Ishikawa (cell line): ENCODE measurements around the gene APEX1.

Source experiments
- CEBPB ChIP-seq: IDR thresholded peaks from 2 replicates; pipeline ENCODE4 v1.6.1; 2012
- CREB1 ChIP-seq: IDR thresholded peaks from 2 replicates; pipeline ENCODE4 v1.6.1; 2012; ENCODE audit warnings: low read depth
- EGR1 ChIP-seq: IDR thresholded peaks from 2 replicates; pipeline ENCODE4 v1.6.1; 2012
- EP300 ChIP-seq: IDR thresholded peaks from 2 replicates; pipeline ENCODE4 v1.6.1; 2012; ENCODE audit warnings: borderline replicate concordance
- FOXM1 ChIP-seq: IDR thresholded peaks from 2 replicates; pipeline ENCODE4 v1.6.1; 2012; ENCODE audit warnings: low read depth, borderline replicate concordance
- NFIC ChIP-seq: IDR thresholded peaks from 2 replicates; pipeline ENCODE4 v1.6.1; 2012
- RAD21 ChIP-seq: IDR thresholded peaks from 2 replicates; pipeline ENCODE4 v1.6.1; 2012; ENCODE audit warnings: low read depth
- TAF1 ChIP-seq: IDR thresholded peaks from 2 replicates; pipeline ENCODE4 v1.6.1; 2012; ENCODE audit warnings: low read depth, mild to moderate bottlenecking
- TCF12 ChIP-seq: IDR thresholded peaks from 2 replicates; pipeline ENCODE4 v1.6.1; 2012; ENCODE audit warnings: low read depth
- TEAD4 ChIP-seq: IDR thresholded peaks from 2 replicates; pipeline ENCODE4 v1.6.1; 2012
- YY1 ChIP-seq: IDR thresholded peaks from 2 replicates; pipeline ENCODE4 v1.6.1; 2012; ENCODE audit warnings: low read depth
- ZBTB7A ChIP-seq: IDR thresholded peaks from 2 replicates; pipeline ENCODE4 v1.6.1; 2012; ENCODE audit warnings: low read depth
- TF ChIP-seq, protein P1 (sequence below): IDR thresholded peaks from 2 replicates; pipeline ENCODE4 v1.6.1; 2012; ENCODE audit warnings: low read depth, mild to moderate bottlenecking
- TF ChIP-seq, protein P2 (sequence below): IDR thresholded peaks from 2 replicates; pipeline ENCODE4 v1.6.1; 2012
- TF ChIP-seq, protein P3 (sequence below): IDR thresholded peaks from 2 replicates; pipeline ENCODE4 v1.6.1; 2012

The APEX1 gene

DNA sequence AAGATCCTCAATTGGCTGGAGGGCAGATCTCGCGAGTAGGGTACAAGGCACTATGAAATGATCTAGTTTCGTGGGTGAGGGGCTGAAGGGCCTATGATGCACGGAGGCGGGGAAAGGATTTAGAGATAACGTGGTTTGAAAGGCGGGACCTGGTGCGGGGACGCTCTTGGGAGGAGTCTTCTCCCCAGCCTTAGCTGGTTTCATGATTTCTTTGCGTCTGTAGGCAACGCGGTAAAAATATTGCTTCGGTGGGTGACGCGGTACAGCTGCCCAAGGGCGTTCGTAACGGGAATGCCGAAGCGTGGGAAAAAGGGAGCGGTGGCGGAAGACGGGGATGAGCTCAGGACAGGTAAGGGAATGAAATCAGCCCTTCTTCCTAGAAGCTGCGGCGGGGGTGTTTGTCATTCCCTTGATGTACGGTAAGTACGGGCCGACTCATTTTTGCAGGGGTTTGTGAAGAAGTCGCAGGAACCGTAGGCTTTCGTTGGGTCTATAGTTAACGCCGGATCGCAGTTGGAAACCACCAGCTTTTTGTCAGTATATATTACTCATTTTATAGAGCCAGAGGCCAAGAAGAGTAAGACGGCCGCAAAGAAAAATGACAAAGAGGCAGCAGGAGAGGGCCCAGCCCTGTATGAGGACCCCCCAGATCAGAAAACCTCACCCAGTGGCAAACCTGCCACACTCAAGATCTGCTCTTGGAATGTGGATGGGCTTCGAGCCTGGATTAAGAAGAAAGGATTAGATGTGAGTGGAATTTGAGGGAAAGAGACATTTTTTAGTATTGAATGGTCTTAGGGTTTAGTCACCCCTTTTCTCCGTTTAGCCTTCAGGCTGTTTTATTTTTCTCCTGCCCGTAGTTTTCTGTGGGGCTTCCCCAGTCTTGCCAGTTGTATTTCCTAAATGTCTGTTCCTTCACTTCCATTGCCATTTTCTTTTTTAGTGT is 602 bp downstream of the APEX1 start:
- TF ChIP-seq CREB1 (no peak), CEBPB (no peak), TCF12 (no peak), ZBTB7A (no peak), FOXM1 (0 out of 2 replicates have a peak, but pooled peaks have one; percentile 5)

DNA sequence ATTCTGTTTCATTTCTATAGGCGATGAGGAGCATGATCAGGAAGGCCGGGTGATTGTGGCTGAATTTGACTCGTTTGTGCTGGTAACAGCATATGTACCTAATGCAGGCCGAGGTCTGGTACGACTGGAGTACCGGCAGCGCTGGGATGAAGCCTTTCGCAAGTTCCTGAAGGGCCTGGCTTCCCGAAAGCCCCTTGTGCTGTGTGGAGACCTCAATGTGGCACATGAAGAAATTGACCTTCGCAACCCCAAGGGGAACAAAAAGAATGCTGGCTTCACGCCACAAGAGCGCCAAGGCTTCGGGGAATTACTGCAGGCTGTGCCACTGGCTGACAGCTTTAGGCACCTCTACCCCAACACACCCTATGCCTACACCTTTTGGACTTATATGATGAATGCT is 1.9 kb downstream of the APEX1 start:
- TF ChIP-seq, protein P1, sequence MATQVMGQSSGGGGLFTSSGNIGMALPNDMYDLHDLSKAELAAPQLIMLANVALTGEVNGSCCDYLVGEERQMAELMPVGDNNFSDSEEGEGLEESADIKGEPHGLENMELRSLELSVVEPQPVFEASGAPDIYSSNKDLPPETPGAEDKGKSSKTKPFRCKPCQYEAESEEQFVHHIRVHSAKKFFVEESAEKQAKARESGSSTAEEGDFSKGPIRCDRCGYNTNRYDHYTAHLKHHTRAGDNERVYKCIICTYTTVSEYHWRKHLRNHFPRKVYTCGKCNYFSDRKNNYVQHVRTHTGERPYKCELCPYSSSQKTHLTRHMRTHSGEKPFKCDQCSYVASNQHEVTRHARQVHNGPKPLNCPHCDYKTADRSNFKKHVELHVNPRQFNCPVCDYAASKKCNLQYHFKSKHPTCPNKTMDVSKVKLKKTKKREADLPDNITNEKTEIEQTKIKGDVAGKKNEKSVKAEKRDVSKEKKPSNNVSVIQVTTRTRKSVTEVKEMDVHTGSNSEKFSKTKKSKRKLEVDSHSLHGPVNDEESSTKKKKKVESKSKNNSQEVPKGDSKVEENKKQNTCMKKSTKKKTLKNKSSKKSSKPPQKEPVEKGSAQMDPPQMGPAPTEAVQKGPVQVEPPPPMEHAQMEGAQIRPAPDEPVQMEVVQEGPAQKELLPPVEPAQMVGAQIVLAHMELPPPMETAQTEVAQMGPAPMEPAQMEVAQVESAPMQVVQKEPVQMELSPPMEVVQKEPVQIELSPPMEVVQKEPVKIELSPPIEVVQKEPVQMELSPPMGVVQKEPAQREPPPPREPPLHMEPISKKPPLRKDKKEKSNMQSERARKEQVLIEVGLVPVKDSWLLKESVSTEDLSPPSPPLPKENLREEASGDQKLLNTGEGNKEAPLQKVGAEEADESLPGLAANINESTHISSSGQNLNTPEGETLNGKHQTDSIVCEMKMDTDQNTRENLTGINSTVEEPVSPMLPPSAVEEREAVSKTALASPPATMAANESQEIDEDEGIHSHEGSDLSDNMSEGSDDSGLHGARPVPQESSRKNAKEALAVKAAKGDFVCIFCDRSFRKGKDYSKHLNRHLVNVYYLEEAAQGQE, result no peak
- TF ChIP-seq TEAD4, result no peak
- no peak for TF ChIP-seq YY1
- TF ChIP-seq NFIC, result no peak
- TF ChIP-seq CEBPB, result no peak

DNA sequence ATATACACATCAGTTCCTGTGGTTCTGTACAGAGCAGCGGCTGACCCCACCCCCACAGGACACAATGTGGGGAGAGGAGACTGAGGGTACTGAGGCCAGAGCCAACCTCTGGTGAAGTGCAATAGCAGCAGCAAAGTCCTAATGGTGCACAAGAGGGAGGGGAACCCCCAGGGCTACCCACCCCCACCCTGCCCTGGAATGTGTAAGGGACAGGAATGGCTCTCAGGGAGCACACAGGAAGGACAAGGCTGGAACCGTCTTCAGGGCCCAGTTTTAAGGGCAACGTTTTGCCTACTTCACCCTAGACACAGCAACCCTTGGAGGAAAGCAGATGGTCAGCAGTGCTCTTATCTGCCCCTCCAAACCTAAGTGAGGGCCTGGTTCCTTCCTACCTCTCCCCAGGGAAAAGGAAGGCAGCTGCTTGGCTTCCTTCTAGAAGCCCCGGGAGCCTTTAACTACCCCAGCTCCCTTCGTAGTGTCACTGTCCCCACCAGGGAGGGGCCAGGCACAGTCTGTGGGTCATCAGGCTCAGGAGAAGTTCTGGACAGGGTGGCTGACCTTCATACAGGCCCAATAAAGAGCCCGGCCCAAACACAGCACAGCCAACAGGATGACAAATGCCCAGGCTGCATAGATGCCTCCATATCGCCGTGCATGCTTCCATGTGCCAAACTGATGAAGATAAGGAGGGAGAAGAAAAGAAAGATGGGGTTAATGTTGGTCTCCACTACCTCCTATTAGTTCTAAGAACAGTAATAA is 3.2 kb downstream of the APEX1 start:
- TF ChIP-seq ZBTB7A, result no peak
- no peak for TF ChIP-seq TEAD4
- TF ChIP-seq, protein P1, result no peak
- no peak for TF ChIP-seq EP300
- TF ChIP-seq CREB1, result no peak
- TF ChIP-seq CEBPB, result no peak
- TF ChIP-seq, protein P2, sequence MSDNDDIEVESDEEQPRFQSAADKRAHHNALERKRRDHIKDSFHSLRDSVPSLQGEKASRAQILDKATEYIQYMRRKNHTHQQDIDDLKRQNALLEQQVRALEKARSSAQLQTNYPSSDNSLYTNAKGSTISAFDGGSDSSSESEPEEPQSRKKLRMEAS, result no peak
- no peak for TF ChIP-seq FOXM1
- no peak for TF ChIP-seq TCF12
- TF ChIP-seq TAF1, result no peak
- TF ChIP-seq EGR1, result no peak
- TF ChIP-seq YY1, result no peak
- TF ChIP-seq, protein P3, sequence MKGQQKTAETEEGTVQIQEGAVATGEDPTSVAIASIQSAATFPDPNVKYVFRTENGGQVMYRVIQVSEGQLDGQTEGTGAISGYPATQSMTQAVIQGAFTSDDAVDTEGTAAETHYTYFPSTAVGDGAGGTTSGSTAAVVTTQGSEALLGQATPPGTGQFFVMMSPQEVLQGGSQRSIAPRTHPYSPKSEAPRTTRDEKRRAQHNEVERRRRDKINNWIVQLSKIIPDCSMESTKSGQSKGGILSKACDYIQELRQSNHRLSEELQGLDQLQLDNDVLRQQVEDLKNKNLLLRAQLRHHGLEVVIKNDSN, result no peak
- no peak for TF ChIP-seq NFIC
- no peak for TF ChIP-seq RAD21

DNA sequence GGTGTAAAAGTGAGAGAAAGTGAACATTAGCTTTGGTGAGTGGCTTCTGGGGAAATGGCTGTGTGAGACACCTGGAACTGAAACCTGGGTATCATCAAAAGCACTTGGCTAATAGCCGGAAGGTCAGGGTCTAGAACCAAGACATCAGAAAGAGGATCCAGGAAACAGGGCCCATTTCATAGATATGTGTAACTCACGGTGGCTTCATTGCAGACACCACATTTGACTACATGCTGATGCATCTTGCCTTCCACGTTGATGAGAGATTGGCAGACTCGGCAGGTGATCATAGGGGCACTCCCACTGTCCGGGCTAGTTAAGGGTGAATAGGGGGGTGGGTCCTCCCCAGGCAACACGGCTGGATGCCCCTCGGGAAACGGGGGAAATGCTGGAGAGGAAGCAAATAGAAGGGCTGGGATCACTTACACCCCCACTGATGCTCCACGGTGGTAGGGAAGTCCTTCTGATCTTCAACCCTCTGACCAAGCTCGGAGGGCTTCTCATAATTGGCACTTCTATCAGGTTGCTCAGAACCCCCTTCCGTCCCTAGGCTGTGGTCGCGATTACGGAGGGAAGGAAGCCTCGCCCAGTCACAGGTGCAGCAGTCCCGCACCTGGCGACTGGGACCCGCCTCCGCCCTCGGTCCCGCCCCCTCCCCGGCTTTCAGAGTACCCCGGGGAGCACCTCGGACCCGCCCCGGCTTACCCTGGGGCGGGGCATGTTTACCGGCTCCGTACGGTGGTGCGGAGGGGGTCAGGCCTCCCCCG is 5.6 kb downstream of the APEX1 start:
- TF ChIP-seq, protein P3, result no peak
- TF ChIP-seq ZBTB7A (no peak), NFIC (no peak), CEBPB (no peak), FOXM1 (no peak), EP300 (no peak), EGR1 (no peak)

DNA sequence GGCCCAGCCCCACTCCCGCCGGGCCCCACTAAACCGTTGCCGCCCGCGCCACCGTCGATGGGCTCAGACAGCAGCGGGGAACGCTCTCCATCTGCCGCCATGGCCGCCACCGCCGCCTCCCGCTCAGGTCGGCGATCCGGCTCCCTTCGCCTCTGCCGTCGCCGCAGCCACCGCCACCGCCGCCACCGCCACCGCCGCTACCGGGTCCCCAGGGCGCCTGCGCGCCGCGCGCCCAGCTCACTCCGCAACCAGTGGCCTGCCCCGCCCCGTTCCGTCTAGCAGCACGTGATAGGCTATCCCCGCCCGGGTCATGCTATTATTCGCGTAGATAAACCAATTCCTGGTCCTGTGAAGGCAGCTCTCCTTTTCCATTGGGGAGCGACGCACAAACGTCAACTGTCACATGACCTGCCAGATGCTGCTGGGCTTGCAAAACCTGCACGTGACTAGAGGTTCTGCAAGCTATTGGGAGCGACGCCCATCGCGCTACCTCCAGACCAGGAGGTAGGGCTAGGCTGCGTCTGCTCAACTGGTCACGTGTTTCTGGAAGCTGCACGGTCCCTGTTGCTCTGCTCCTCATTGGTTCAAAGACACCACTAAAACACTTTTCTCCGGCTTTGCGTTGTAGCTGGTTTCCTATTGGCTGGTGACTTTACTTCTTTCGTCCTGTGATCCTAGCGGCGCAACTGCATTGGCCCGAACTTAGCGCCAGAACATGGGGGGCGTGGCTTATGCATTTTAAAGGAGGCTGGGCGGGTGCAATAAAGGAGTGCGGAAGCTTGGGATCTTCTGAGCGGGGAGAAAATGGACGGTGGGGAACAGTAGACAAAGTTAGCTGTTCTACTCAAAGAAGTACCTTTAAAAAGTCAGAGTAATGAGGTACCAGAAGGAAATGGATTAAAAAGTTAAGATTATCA is 6.5 kb downstream of the APEX1 start, which contains the start of gene PIP4P1:
Gene PIP4P1 (minus strand): TSS at position 210 of the 917 bp plus-strand sequence. CDS start 109 bp downstream, at position 101.
- TF ChIP-seq TCF12, result peak; percentile 49; the same call in 1 of the 2 replicates
- TF ChIP-seq EGR1, result no peak
- TF ChIP-seq CEBPB, result peak; percentile 86
- TF ChIP-seq, protein P3, result peak; percentile 99
- no peak for TF ChIP-seq RAD21
- peak; percentile 22; the same call in 1 of the 2 replicates for TF ChIP-seq TAF1
- TF ChIP-seq NFIC, result no peak
- TF ChIP-seq EP300, result peak; percentile 16; the same call in 1 of the 2 replicates
- no peak for TF ChIP-seq TEAD4
- TF ChIP-seq YY1, result peak; percentile 50
- TF ChIP-seq FOXM1, result peak; percentile 85
- TF ChIP-seq, protein P1, result no peak
- TF ChIP-seq ZBTB7A, result no peak
- peak; percentile 56 for TF ChIP-seq CREB1
- TF ChIP-seq, protein P2, result peak; percentile 97
